Stimulated activated CD4-positive, alpha-beta T cell treated with anti-CD3 and anti-CD28 coated beads, Interleukin-1b, Interleukin-23, amount 100 ng/mL, for 1 hour (primary cell): ENCODE data around the gene MED12.
A peak's percentile ranks its signal among the peaks of the same experiment; 100 is the strongest.

Source experiments
- DNase-seq, 2 donors: peaks; one replicate each; pipeline ENCODE4 v3.0.0-alpha.2; 2020; ENCODE audit warnings: low read depth in 2 of 2

Gene MED12

DNA sequence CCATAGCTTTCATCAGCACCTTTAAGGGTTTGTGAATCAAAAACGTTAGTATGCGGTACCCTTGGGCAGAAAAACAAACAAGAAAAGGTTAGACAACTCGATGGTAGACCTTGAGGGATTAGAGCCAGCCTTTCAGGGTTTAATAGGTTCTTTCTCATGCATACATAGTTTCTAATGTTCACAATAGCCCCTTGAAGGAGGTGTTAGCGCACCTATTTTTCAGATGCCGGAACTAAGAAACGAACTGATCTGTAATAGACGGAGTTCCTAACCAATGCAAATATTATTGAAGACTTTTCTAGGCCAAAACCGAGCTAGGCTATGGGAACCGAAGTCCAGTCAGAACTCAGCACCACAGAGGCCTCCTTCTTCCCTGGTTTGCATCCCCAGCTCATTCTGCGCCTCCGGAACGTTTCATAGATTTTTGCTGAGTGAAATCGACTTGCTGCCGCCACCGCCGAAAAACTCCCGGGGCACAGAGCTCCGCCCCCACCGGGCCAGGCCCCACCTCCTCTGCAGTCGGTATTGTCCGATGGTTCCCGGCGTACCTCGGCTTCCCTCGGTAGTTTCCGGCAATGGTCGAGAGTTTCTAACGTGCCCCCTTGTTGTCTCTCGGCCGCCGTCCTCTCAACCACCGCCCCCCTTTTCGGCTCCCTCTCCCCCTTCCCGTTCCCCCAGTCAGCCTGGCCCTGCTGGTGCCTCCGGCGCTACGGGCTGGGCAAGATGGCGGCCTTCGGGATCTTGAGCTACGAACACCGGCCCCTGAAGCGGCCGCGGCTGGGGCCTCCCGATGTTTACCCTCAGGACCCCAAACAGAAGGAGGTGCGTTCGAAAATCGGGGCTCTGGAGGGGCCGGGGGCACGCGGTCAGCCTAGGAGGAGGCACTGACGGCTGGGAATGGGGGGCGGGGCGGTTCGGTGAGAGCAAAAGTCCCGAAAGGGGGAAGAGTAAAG, at the start of gene MED12:
Gene MED12 (plus strand): TSS at position 565 of the 953 bp plus-strand sequence. CDS start 159 bp downstream, at position 724.
- DNase-seq = peak; percentile 42 to 77

GRCh38 chrX:71070531-71070930, 47.9 kb upstream of the MED12 start:
- no peak for DNase-seq

GRCh38 chrX:71081330-71082123, 36.9 kb upstream of the MED12 start:
- DNase-seq = no peak

DNA sequence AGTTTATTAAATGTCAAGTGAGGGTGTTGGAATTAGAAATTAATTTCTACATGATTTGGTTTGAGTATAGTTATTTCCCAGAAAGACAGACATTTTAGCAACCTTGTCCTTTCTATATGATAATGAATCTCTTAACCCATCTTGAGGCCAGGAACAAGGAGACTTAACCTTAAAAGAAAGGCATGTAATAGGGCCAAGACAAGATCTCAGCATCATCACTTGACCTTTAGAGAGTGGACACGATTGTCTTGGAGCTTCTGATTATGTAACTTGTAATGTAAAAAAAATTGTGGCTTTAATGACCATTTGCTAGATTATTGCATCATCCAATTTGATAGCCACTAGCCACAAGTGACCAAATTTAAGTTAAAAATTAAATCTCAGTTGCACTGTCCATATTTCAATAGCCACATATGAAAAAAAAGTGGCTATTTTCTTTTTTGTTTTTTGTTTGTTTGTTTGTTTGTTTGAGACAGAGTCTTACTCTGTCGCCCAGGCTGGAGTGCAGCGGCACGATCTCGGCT, 36.2 kb upstream of the MED12 start:
- DNase-seq = no peak

GRCh38 chrX:71082822-71083221, 35.6 kb upstream of the MED12 start:
- DNase-seq = no peak

DNA sequence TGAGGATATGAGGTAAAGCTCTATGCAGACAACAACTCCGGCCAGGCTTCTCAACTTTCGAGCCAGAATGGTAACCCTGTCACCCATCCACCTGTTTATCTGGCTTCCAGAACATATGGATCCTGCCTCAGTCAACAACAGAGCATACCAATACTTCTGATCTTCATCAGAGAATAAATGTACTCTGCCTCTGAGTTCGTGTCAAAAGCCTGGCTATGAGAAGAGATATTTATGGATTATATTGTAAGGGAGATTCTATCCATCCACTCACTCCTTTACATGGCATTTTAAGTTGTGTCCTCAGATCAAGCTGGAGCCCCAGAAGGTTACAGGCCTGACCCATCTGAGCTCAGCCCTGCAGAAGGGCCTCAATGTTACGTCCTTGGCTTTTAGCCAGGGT, 32.5 kb upstream of the MED12 start:
- no peak for DNase-seq

DNA sequence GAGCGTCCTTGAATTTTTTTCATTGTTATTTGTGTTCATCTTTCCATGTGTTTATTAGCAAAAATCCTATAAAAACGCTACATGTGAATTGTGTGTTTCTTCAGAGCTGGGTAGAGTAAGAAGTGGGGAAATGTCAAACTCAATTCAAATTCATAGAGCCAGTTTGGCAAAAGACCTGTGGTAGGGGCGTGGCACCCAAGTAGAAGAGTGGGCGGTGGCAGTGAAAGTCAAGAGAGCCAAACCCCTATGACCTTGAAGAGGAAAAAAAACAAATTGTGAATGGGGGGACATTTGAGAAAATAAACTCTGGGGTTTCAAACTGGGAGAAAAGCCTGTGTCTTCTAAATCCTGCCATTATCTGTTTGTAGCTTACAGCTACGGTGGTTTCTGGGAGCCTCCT, 27.1 kb upstream of the MED12 start:
- DNase-seq = no peak

- no peak for DNase-seq
Observed at GRCh38 chrX:71095033-71095432, 23.4 kb upstream of the MED12 start.

GRCh38 chrX:71095555-71095980, 22.8 kb upstream of the MED12 start, which contains the start of gene FOXO4:
Gene FOXO4, plus strand, starts transcription at chrX:71095851. Its CDS starts 678 bp downstream, at chrX:71096529.
- DNase-seq = peak; percentile 57 to 65

GRCh38 chrX:71095981-71096759, 22.2 kb upstream of the MED12 start:
- DNase-seq = no peak

- DNase-seq = no peak
Observed at GRCh38 chrX:71096760-71097032, 21.7 kb upstream of the MED12 start.

GRCh38 chrX:71098302-71098701, 20.1 kb upstream of the MED12 start:
- DNase-seq = peak; percentile 50 to 52

DNA sequence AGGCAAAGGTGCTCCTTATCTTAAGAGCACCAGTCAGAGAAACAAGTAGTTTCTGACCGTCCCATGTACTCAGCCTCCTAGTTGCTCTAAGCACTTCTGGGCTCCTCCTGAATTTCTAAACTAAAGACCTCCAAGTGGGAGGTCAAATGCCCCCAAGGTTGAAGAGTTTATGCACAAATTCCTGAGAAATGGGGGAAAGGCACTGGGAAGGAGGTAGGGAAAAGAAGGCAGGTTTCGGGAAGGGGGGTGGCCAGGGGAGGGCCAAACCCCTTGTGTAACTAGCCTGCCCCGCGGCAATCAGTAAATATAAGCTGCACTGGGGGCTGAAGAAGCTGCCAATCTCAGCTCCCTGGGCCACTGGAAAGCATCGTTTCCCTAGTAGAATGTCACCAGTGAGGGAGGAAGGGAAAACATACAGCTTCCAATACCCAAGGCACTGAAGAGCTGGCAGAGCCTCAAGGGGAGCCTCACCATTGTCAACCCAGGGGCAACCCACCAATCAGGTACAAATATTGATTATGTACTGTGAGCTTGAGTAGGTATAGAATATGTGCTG, 19.4 kb upstream of the MED12 start:
- DNase-seq = no peak

- DNase-seq = no peak
Observed at GRCh38 chrX:71099736-71100135, 18.7 kb upstream of the MED12 start.

- DNase-seq = no peak
Observed at GRCh38 chrX:71100581-71101505, 17.6 kb upstream of the MED12 start.

- DNase-seq = no peak
Observed at GRCh38 chrX:71102292-71102691, 16.1 kb upstream of the MED12 start.

- DNase-seq = no peak
Observed at GRCh38 chrX:71103110-71103983, 15.0 kb upstream of the MED12 start.

- no peak for DNase-seq
Observed at GRCh38 chrX:71105628-71106027, 12.8 kb upstream of the MED12 start.

GRCh38 chrX:71106427-71106826, 12.0 kb upstream of the MED12 start, which contains the start of gene CXorf65:
Gene CXorf65, minus strand, starts transcription at chrX:71106740. Its CDS starts 184 bp downstream, at chrX:71106556.
- no peak for DNase-seq
